ENCODE results near the gene DNAJB11. TPM values are rescaled to one million over a fixed set of nuclear protein-coding genes. Genes with fewer than 3 reads are reported as not detected.

The DNAJB11 gene
- total RNA-seq, 1 donor from 2014 or later, result 24.6 TPM

- Histone ChIP-seq H3K9me3 (replicated peaks) (no peaks in the 10 kb centered on the region), H3K27me3 (ENCODE audit: low read depth) (no peaks in the 10 kb centered on the region), H3K27ac (replicated peaks) (no peak overlapping the region), H3K4me3 (no peak overlapping the region), H3K4me1 (peaks cover 20% of the 10 kb centered on the region), H3K36me3 (peaks cover 21% of the 10 kb centered on the region)
- DNase-seq, result no peak
- intact Hi-C loops (cut with micrococcal nuclease), result loop anchor here (5.0 to 10.0 kb wide), 2 partner anchors 286 to 559 kb away; no protein-coding TSS in a partner anchor
- no peak for TF ChIP-seq CTCF (IDR thresholded peaks at IDR 0.05; ENCODE audit: borderline replicate concordance)
These were observed 29.7 kb upstream of the DNAJB11 start for GRCh38 chr3:186540835-186541226.

GRCh38 chr3:186544281-186544680 is 26.2 kb upstream of the DNAJB11 start, which contains the start of gene CRYGS:
Gene CRYGS, minus strand, starts transcription at chr3:186544380. Its CDS starts 54 bp downstream, at chr3:186544326.
- no peak for DNase-seq
- no peak for TF ChIP-seq CTCF (IDR thresholded peaks at IDR 0.05; ENCODE audit: borderline replicate concordance)
- intact Hi-C loops (cut with micrococcal nuclease), result loop anchor here (5.0 to 10.0 kb wide), 2 partner anchors 289 to 562 kb away; no protein-coding TSS in a partner anchor

GRCh38 chr3:186549497-186549896 is 21.0 kb upstream of the DNAJB11 start:
- Histone ChIP-seq H3K9me3 (replicated peaks) (no peaks in the 10 kb centered on the region), H3K4me1 (no peaks in the 10 kb centered on the region), H3K27me3 (ENCODE audit: low read depth) (no peaks in the 10 kb centered on the region), H3K27ac (replicated peaks) (no peak overlapping the region), H3K4me3 (no peak overlapping the region), H3K36me3 (peaks cover 83% of the 10 kb centered on the region)
- no peak for TF ChIP-seq CTCF (IDR thresholded peaks at IDR 0.05; ENCODE audit: borderline replicate concordance)
- DNase-seq, result no peak
- intact Hi-C loops (cut with micrococcal nuclease), result loop anchor here (10.0 kb wide), 1 partner anchor 295 kb away; no protein-coding TSS in a partner anchor

More at GRCh38 chr3:186544281-186544680, 26.2 kb upstream of the DNAJB11 start, which contains the start of gene CRYGS:
- Histone ChIP-seq H3K4me3 (no peak within 1 kb of the TSS), H3K9me3 (replicated peaks) (no peaks in the 10 kb centered on the region), H3K4me1 (peaks cover 10% of the 10 kb centered on the region), H3K36me3 (peaks cover 49% of the 10 kb centered on the region), H3K27ac (replicated peaks) (no peak within 1 kb of the TSS), H3K27me3 (ENCODE audit: low read depth) (no peaks in the 10 kb centered on the region)

GRCh38 chr3:186551387-186551786 is 19.1 kb upstream of the DNAJB11 start:
- no peak for DNase-seq
- H3K4me3 ChIP-seq, result no peak overlapping the region
- H3K27ac ChIP-seq (replicated peaks), result no peak overlapping the region
- no peak for TF ChIP-seq CTCF (IDR thresholded peaks at IDR 0.05; ENCODE audit: borderline replicate concordance)
- H3K27me3 ChIP-seq (ENCODE audit: low read depth), result no peaks in the 10 kb centered on the region
- H3K4me1 ChIP-seq, result no peaks in the 10 kb centered on the region
- no peaks in the 10 kb centered on the region for H3K9me3 ChIP-seq (replicated peaks)
- peaks cover 83% of the 10 kb centered on the region for H3K36me3 ChIP-seq
- intact Hi-C loops (cut with micrococcal nuclease), result no loop called here

DNA sequence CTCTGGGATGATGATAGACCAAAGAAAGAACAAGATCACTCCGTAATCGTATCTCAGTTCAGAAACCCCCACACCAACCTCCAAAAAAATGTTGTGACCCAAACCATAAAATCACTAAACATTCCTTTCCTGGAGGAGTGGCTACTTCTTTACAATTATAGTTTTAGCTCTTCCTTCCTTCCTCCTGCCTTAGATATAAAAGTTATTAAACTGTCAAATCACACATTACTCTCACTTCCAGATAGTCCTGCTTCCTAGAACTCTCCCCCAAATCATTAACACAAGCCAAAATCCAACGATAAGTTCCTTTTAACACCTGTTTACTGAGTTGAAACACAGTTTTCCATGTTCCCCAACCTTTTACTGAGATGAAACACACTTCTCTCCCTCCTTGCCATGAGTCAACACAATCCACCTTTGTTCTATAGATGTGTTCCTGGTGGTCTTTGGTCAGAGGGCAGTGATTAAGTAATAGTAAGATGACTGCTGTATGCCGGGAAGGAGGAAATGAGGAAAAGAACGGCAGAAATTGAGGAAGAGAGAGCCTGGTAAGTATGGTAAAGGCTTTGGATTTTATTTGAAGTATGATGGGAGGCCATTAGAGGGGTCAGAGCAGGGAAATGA is 18.0 kb upstream of the DNAJB11 start:
- Histone ChIP-seq H3K4me1 (no peaks in the 10 kb centered on the region), H3K9me3 (replicated peaks) (no peaks in the 10 kb centered on the region), H3K4me3 (no peak overlapping the region), H3K27ac (replicated peaks) (no peak overlapping the region), H3K36me3 (peaks cover 88% of the 10 kb centered on the region), H3K27me3 (ENCODE audit: low read depth) (no peaks in the 10 kb centered on the region)
- intact Hi-C loops (cut with micrococcal nuclease), result no loop called here
- no peak for TF ChIP-seq CTCF (IDR thresholded peaks at IDR 0.05; ENCODE audit: borderline replicate concordance)
- DNase-seq, result no peak

All from left ventricle myocardium inferior (tissue), 1 donor.